NCI-H2196 (cell line): ENCODE measurements around the gene NAE1.
"Not testable (repeated sequence)": the region's sequence is repeated elsewhere in the genome, so short reads cannot be mapped to it uniquely, and the experiment has no call there.

ENCODE experiments used
- DNase-seq: peaks from one replicate; lab custom pipeline; 2025; ENCODE audit not compliant: unreplicated experiment; lab: John Stamatoyannopoulos, UW

The NAE1 gene

DNA sequence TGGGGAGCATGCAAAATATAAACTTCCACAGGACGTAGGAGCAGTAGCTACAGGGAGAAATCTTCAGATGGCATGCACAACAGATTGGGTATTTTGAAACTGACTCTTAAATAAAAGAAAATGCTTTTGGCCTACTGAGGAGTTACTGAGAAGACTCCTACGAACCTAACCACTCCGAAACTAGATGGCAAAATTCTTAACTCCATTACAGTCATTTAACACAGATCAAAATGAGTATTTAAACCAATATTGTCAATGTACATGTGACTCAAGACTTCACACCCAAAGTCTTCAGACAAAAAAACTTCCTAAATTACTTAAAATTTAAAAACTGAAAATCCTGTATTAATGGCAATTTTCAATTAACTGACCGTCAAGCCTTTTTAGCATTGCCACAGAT is 21.0 kb downstream of the NAE1 start:
- DNase-seq = no peak

DNA sequence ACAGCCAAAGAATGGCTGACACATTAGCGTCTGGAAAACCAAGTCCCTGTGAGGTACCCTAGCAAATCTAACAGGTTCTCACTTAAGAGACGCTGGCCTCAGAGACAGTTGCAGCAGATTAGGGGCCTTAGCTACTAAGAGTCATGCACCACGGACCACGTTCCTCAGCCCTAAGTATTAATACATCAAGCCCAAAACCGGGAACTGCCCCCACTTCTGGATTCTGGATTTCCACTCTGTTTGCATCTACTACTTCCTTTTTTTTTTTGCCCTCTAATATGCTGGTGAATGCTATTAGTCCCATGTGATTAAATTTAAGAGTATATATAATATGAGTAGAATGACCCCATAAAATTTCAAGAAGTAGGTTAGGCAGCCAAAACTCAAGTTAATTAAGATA is 28.6 kb downstream of the NAE1 start:
- no peak for DNase-seq

DNA sequence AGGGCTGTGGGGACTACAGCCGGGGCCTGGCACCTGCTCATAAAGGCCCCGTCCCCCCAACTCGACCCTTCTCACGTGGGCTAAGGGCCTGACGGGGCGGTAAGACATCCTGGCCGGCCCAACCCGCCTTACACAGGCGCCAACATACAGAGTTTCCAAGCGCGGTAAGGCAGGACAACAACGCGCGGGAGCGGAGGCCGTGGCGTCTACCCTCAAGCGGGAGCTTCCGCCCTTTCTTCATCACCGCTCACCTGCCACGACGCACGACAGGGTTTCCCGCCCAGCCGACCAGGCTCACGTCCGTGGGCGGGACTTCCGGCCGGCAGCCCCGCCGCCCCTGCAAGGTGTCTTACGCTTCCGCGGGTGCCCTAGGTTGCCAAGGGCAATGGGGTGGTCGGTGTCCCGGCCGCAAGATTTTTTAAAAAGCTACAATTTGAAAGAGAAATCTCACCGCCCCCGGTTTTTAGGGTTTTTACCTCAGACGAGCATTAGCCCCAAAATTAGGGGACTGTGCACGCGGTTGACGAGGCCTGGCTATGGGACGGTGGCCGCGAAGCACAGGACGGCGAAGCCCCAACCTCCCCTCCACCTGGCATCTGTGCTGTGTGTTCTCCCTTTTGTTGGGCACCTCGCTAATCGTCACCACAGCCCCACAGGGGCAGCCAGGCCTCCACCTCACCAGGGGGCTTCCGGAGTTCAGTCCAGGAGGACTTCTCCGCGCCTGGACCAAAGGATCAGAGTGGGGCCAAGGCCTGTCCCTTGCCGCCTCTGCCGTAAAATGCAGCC is 29.3 kb downstream of the NAE1 start, which contains the start of gene TERB1:
TSS of gene TERB1 (minus strand) at position 265 of the 786 bp plus-strand sequence. CDS start 4,786 bp downstream, outside the sequence.
- DNase-seq = no peak

DNA sequence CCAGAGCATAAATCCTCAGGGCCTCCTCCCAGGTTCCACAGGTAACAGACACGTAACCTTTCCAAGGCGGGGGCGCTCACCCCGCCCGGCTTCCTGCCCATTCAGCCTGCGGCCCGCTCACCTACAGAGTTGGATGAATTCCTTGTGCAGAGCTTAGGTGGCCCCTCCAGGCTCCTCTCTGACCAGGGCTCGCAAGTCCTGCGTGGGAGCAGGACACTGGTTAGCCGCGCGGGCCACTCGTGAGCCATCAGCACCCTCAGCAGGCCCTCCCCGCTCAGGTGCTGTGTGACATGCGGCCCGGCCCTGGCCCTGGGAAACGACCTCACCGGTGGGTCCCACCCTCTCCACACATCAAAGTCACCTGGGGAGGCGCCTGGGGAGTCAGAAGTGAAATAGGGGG is 29.9 kb downstream of the NAE1 start:
- DNase-seq = no peak

DNA sequence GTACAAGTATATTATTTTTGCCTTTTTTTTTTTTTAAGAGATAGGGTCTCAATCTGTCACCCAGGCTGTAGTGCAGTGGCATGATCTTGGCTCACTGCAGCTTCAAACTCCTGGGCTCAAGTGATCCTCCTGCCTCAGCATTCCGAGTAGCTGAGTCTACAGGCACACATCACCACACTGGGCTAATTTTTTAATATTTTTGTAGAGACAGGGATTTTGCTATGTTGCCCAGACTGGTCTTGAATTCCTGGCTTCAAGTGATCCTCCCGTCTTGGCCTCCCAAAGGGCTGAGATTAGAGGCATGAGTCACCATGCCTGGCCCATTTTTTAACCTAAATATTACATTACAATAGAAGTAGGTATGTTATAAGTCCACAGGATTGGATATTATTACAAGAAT is 32.6 kb downstream of the NAE1 start:
- no peak for DNase-seq

DNA sequence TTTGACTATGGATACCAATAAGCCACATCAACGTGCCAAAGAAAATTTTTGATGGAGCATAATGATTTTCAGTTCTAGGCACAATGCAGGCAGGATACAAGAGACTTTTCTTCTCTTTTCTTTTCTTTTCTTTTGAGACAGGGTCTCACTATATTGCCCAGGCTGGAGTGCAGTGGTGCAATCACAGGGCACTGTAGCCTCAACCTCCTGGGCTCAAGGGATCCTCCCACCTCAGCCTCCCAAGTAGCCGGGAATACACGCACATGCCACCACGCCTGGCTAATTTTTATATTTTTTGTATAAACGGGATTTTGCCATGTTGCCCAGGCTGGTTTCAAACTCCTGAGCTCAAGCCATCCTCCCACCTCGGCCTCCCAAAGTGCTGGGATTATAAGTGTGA is 36.8 kb downstream of the NAE1 start:
- not testable (repeated sequence) for DNase-seq

DNA sequence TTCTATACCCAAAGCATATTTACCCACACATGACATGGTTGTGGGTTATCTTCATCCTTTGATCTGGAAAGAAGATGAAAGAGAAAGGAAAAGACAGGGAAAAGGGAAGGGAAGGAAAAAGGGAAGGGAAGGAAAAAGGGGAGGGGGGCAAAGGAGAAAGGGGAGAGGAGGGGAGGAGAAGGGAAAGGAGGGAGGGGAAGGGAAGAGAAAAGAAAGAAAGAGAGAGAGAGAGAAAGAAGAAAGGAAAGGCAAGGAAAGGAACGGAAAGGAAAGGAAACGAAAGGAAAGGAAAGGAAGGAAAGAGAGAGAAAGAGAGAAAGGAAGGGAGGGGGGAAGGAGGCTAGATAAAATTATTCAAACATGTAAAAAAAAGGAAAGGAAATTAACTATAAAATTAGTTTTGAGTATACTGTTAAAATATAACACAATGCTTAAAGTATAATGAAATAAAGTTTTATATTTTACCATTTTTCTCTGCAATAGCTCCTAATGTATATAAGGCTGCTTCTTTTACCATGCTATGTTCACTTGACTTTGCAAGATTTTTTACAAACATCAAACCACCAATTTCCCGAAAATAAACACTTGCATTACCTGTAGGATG is 40.5 kb downstream of the NAE1 start:
- no peak for DNase-seq

DNA sequence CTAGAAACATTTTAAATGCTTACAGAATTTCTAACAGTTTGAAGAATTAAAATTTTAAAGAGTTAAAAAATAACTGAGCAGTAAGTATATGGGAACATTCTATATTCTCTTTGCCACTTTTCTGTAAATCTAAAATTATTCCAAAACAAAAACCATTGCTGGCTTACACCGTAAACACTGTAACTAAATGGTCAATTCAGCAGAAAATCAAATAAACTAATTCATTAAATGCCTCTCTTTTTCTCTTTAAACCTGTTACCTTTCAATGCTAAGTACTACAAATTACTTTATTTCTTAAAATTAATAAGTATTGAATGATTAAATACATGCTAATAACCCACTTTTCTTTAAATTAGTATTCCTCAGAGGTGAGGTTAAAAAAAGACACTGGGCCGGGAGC is 43.3 kb downstream of the NAE1 start:
- no peak for DNase-seq

DNA sequence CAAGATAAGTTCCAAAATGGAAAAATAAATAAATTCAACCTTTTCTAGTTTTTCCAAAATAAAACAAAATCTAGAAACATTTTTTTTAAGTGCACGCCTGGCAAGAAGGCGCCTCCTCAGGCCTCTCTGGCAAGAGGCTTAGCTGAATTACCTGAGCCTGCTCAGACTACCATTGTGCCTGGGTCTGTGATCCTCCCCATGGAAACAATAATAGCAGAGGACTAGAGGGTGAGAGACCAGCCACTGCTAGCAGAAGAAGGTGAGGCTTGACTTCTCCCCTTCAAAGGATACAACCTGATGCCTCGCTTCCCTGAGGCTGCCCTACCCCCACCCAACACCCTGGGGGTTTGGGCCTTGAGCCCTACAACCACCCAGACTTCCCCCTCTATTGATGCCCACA is 44.2 kb downstream of the NAE1 start:
- no peak for DNase-seq

DNA sequence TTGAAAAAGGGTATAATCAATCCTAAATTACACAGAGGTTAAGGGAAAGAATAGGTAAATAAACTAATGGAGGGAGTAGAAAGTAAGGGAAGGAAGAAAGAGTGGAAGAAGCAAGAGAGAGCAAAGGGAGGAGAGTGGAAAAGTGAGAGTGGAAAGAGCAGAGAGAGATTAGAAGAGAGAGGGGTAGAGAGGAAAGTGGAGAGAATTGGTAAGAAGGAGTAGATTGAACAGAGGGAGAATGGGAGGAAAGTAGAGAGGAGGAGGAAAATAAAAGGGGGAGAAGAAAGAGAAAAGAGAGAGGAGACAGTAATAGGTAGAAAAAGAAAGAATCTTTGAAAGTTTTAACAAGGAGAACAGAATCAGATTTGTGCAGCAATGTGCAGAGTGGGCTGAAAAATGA is 54.3 kb downstream of the NAE1 start:
- DNase-seq = no peak

DNA sequence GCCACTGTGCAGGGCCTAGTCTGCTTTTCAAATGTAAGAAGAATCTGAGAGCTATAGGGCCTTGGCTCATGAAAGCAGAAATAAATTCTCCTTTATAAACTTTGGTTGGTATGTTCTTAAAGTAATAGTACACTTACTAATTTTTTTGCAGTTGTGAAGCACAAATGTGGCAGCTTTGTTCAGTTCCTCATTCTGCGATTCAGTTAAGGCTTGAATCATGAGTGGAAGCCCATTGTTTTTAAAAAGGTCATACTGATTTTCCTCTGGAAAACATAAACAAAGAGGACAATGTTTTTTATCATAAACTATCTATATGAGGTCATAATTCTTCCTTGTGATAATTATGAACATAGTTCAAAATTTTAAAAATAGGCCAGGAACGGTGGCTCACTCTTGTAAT is 55.8 kb downstream of the NAE1 start:
- no peak for DNase-seq

DNA sequence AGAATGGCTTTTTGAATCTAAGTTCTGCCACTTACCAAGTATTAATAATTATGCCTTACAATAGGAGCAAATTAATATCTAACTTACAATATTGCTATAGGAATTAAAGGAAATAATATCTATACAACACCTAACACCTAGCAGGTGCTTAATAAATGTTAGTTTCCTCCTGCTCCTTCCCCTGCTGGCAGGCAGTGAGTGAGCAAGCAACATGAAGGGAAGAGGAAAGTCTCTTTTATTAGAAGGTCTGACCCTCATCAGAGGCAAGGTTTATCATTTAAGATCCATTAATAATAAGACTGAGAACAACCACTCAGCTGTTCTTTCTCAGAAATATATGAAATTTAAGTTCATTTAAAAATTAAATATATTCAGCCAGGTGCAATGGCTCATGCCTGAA is 72.7 kb downstream of the NAE1 start:
- no peak for DNase-seq

DNA sequence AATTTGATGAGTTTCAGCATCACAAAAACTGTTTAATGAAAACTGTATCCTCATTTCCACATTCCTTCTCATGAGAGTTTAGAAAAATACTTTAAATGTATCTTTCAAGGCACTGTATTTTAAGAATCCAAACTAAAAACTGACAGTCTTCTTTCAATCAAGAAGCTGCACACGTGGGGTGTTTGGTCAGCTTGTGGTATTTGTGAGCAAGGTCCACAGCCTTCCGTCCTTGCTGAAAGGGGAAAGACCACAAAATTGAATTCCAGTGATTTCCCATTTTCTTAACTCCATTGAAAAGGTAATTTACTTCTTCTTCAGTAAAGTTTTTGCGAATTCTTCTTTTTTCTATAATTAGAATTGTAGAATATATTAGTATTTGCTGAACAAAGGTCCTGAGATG is 76.0 kb downstream of the NAE1 start:
- DNase-seq = no peak

DNA sequence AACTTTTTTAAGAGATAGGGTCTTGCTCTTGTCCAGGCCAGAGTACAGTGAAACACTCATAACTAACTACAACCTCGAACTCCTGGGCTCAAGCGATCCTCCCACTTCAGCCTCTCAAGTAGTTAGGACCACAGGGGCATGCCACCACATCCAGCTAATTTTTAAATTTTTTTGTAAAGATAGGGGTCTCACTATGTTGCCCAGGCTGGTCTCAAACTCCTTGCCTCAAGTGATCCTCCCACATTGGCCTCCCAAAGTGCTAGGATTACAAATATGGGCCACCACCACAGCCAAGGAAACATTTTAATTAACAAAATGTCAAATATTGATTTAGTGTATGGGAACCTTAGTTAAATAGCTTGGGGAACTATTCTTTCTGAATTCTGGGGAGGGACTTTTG is 76.6 kb downstream of the NAE1 start:
- no peak for DNase-seq

DNA sequence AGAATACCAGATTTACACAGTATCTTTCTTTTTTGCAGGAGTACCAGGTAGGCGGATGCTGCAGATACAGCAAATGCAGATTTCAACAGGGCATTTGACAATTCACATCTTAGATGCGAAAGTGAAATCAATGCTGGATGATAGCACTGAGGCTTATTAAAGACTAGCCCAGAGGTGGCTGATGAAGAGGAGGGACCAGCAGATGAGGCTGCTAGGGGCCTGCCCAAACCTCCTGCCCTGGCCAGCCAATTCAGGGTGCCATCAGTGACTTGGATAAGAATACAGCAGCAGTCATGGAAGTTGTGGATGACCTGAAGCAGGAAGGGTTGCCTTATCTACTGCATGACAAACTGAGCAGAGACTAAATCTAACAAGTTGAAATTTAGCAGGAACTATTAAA is 77.8 kb downstream of the NAE1 start:
- DNase-seq = no peak
